H1 (cell line): ENCODE results near the gene ITGAE. TPM values are rescaled to one million over a fixed set of nuclear protein-coding genes. Genes with fewer than 3 reads are reported as not detected.

Source experiments
- ATF3 ChIP-seq: IDR thresholded peaks from 2 replicates; pipeline ENCODE4 v1.6.1; 2011; ENCODE audit warnings: low read depth, mild to moderate bottlenecking, low read length; ENCODE audit not compliant: insufficient read depth
- BCL11A ChIP-seq, 2 experiments: IDR thresholded peaks; one replicate each; pipeline ENCODE4 v1.6.1; 2011; ENCODE audit warnings: low read depth in 2 of 2, low read length in 2 of 2, mild to moderate bottlenecking in 2 of 2
- CHD1 ChIP-seq: IDR thresholded peaks from 2 replicates; pipeline ENCODE4 v1.6.1; 2012; ENCODE audit warnings: low read depth, low read length, improper control_type of control experiment
- HDAC2 ChIP-seq, 2 experiments: fragments of 300-600 bp in 1 of 2; sonication (generic) in 1 of 2; IDR thresholded peaks; 2 replicates each; pipeline ENCODE4 v1.6.1; 2011 to 2012; ENCODE audit warnings: low read depth in 2 of 2, low read length in 2 of 2, mild to moderate bottlenecking in 2 of 2, moderate library complexity in 2 of 2, borderline replicate concordance in 1 of 2, inconsistent platforms in 1 of 2
- MAFK ChIP-seq: IDR thresholded peaks from 2 replicates; pipeline ENCODE4 v1.6.1; 2012; ENCODE audit warnings: low read depth, mild to moderate bottlenecking, improper control_type of control experiment, low read length
- PHF8 ChIP-seq: fragments of 200-600 bp; sonication (generic); conservative IDR thresholded peaks from 2 replicates; pipeline ENCODE4 v1.7.1; 2012; ENCODE audit warnings: low read depth, mild to moderate bottlenecking, inconsistent platforms, low read length, moderate library complexity
- SUZ12 ChIP-seq: fragments of 200-600 bp; sonication (generic); IDR thresholded peaks from 2 replicates; pipeline ENCODE4 v1.6.1; 2012; ENCODE audit warnings: mild to moderate bottlenecking, inconsistent platforms, low read length, moderate library complexity, mixed read lengths
- TEAD4 ChIP-seq: IDR thresholded peaks from 2 replicates; pipeline ENCODE4 v1.6.1; 2012; ENCODE audit warnings: low read depth, low read length, inconsistent platforms, mixed read lengths
- polyA plus RNA-seq, 7 experiments: library from polyadenylated mRNA; depleted of rRNA in 3 of 7; stranded (reverse) in 5 of 7; unstranded in 2 of 7; fragments of >200 nt in 5 of 7; fragments of 200-250 nt in 2 of 7; gene quantifications; 1 replicate in 5 of 7; 2 replicates in 1 of 7; 4 replicates in 1 of 7; pipeline versions ENCODE4 v1.2.1 to v1.2.3, GENCODE V29; 2011 to 2013; ENCODE audit warnings: missing spikeins in 2 of 7, mixed read lengths in 2 of 7
- total RNA-seq: library from RNA; stranded (reverse); fragmentation: NEBNext Ultra II Directional; extraction: Animal tissue kit (Norgen Biotek cat#: 25700); gene quantifications from 2 replicates; pipeline ENCODE4 v1.2.1, GENCODE V29; 2021
- TF ChIP-seq, protein P1 (sequence below), 3 experiments: IDR thresholded peaks; 1 replicate in 2 of 3; 2 replicates in 1 of 3; pipeline versions ENCODE4 v1.5.1 to v1.6.1; 2011; ENCODE audit warnings: low read length in 3 of 3, mild to moderate bottlenecking in 3 of 3, inconsistent platforms in 2 of 3, low read depth in 1 of 3, moderate library complexity in 1 of 3; ENCODE audit not compliant: insufficient read depth in 1 of 3; ENCODE audit errors: control extremely low read depth in 1 of 3

ITGAE gene
- total and polyA plus RNA-seq, 2 of the 8 experiments (the other 6 are each of a cell fraction or from before 2014, with no cell fraction given): 23.2 to 43.1 TPM

DNA sequence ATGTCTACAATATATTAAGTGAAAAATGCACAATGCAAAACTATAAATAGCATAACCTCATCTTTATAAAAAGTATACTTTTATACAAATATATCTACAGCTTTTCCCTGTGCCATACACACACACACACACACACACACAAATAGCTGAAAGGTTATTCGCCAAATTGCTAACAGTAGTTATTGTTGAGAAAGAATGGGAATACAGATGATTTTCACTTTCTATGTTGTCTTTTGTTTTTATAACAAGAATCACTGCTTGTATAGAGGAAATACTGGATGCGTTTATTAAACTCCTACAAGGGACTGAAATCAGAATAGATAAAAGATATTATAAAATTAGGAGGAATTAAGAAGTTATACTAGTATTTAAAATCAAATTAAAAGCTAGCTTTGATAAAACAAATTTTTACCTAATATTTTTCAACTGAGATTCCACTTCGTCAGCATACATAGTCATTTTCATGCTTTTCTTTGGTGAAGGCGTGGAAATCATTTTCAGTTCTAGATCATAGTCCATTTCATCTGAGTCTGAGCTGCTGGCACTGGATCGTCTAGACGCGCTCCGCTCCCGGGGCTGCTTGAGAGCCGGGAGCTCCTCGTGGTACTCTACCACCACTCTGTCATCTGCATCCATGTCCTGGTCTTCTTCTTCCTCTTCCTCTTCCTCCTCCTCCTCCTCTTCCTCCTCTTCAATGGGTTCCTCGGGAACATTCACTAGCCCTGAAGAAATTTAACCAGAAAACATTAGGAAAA is 17.0 kb upstream of the ITGAE start (continued):
- TF ChIP-seq, protein P1, sequence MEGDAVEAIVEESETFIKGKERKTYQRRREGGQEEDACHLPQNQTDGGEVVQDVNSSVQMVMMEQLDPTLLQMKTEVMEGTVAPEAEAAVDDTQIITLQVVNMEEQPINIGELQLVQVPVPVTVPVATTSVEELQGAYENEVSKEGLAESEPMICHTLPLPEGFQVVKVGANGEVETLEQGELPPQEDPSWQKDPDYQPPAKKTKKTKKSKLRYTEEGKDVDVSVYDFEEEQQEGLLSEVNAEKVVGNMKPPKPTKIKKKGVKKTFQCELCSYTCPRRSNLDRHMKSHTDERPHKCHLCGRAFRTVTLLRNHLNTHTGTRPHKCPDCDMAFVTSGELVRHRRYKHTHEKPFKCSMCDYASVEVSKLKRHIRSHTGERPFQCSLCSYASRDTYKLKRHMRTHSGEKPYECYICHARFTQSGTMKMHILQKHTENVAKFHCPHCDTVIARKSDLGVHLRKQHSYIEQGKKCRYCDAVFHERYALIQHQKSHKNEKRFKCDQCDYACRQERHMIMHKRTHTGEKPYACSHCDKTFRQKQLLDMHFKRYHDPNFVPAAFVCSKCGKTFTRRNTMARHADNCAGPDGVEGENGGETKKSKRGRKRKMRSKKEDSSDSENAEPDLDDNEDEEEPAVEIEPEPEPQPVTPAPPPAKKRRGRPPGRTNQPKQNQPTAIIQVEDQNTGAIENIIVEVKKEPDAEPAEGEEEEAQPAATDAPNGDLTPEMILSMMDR (IDR thresholded peaks at IDR 0.05; ENCODE audit: control extremely low read depth in 1 of 3, insufficient read depth in 1 of 3, low read depth in 1 of 3, low read length in 3 of 3): no peak
- no peak for TF ChIP-seq PHF8
- no peak for TF ChIP-seq SUZ12
- no peak for TF ChIP-seq TEAD4
- TF ChIP-seq ATF3: no peak
- no peak for TF ChIP-seq HDAC2 (IDR thresholded peaks at IDR 0.05; ENCODE audit: borderline replicate concordance in 1 of 2, low read depth in 2 of 2, low read length in 2 of 2)
- no peak for TF ChIP-seq CHD1
- no peak for TF ChIP-seq MAFK
- no peak for TF ChIP-seq BCL11A (IDR thresholded peaks at IDR 0.05; ENCODE audit: low read depth in 2 of 2, low read length in 2 of 2)
